OCI-M2 (cell line): ENCODE measurements around the gene DIPK1A.
A peak's percentile ranks its signal among the peaks of the same experiment; 100 is the strongest.

Source experiments
- DNase-seq: peaks from one replicate; lab custom pipeline; 2025; ENCODE audit not compliant: unreplicated experiment; lab: John Stamatoyannopoulos, UW

The DIPK1A gene

GRCh38 chr1:92879316-92879968 lies 81.8 kb downstream of the DIPK1A start:
- no peak for DNase-seq

- no peak for DNase-seq
Measured at GRCh38 chr1:92877792-92878191, 83.5 kb downstream of the DIPK1A start.

GRCh38 chr1:92877081-92877711 lies 84.1 kb downstream of the DIPK1A start:
- DNase-seq: no peak

- DNase-seq: no peak
Measured at GRCh38 chr1:92876351-92876750, 84.9 kb downstream of the DIPK1A start.

GRCh38 chr1:92874987-92875386 lies 86.3 kb downstream of the DIPK1A start:
- no peak for DNase-seq

- no peak for DNase-seq
Measured at GRCh38 chr1:92872719-92873118, 88.5 kb downstream of the DIPK1A start.

- no peak for DNase-seq
Measured at GRCh38 chr1:92870591-92870990, 90.7 kb downstream of the DIPK1A start.

GRCh38 chr1:92864131-92864530 lies 97.1 kb downstream of the DIPK1A start:
- DNase-seq: no peak

GRCh38 chr1:92862605-92863004 lies 98.7 kb downstream of the DIPK1A start:
- no peak for DNase-seq

- no peak for DNase-seq
Measured at GRCh38 chr1:92859400-92860039, 101.7 kb downstream of the DIPK1A start.

GRCh38 chr1:92858564-92859399 lies 102.5 kb downstream of the DIPK1A start:
- peak; percentile 24 for DNase-seq

- no peak for DNase-seq
Measured at GRCh38 chr1:92857817-92858216, 103.4 kb downstream of the DIPK1A start.

GRCh38 chr1:92855236-92855635 lies 106.0 kb downstream of the DIPK1A start:
- no peak for DNase-seq

- DNase-seq: no peak
Measured at GRCh38 chr1:92854101-92854785, 107.0 kb downstream of the DIPK1A start.

- no peak for DNase-seq
Measured at GRCh38 chr1:92853299-92853698, 108.0 kb downstream of the DIPK1A start.

- no peak for DNase-seq
Measured at GRCh38 chr1:92851729-92852128, 109.5 kb downstream of the DIPK1A start.

- DNase-seq: no peak
Measured at GRCh38 chr1:92850019-92850418, 111.2 kb downstream of the DIPK1A start.

- DNase-seq: no peak
Measured at GRCh38 chr1:92848201-92848600, 113.1 kb downstream of the DIPK1A start.

- no peak for DNase-seq
Measured at GRCh38 chr1:92845908-92846307, 115.4 kb downstream of the DIPK1A start.

- DNase-seq: no peak
Measured at GRCh38 chr1:92844439-92844838, 116.8 kb downstream of the DIPK1A start.
